ENCODE results near the gene CDH15.
"Not testable (repeated sequence)": the region's sequence is repeated elsewhere in the genome, so short reads cannot be mapped to it uniquely, and the experiment has no call there.

CDH15 gene

GRCh38 chr16:89232107-89232506, 60.6 kb downstream of the CDH15 start:
- DNase-seq (ENCODE audit: low spot score) = no peak
- no peak for TF ChIP-seq CTCF (conservative IDR thresholded peaks at IDR 0.05; ENCODE audit: low read depth)
- H3K27ac ChIP-seq = no peak overlapping the region
- POLR2A ChIA-PET (ENCODE audit: low non-redundant PET) = no interaction called here
- CTCF ChIA-PET = no interaction called here

GRCh38 chr16:89233678-89234490, 62.3 kb downstream of the CDH15 start:
- no peak overlapping the region for H3K27ac ChIP-seq
- TF ChIP-seq CTCF (conservative IDR thresholded peaks at IDR 0.05; ENCODE audit: low read depth) = no peak
- POLR2A ChIA-PET (ENCODE audit: low non-redundant PET) = no interaction called here
- DNase-seq (ENCODE audit: low spot score) = no peak
- CTCF ChIA-PET = no interaction called here

- ChIA-PET CTCF (no interaction called here), POLR2A (ENCODE audit: low non-redundant PET) (no interaction called here)
Measured at GRCh38 chr16:89237733-89238132, 66.2 kb downstream of the CDH15 start.

GRCh38 chr16:89241187-89242007, 69.8 kb downstream of the CDH15 start:
- ChIA-PET CTCF (interaction anchor here (0.5 to 0.6 kb wide), 3 partner anchors 14 to 130 kb away, joined by 3 to 4 read pairs (median 3); no protein-coding TSS in a partner anchor), POLR2A (ENCODE audit: low non-redundant PET) (interaction anchor here (0.7 kb wide), 1 partner anchor 432 kb away, joined by 4 read pairs; no protein-coding TSS in a partner anchor)
- TF ChIP-seq CTCF (conservative IDR thresholded peaks at IDR 0.05; ENCODE audit: low read depth) = no peak
- peak overlapping the region; percentile 93 for H3K27ac ChIP-seq
- DNase-seq (ENCODE audit: low spot score) = peak; percentile 59

More at GRCh38 chr16:89237733-89238132, 66.2 kb downstream of the CDH15 start:
- TF ChIP-seq CTCF (conservative IDR thresholded peaks at IDR 0.05; ENCODE audit: low read depth) = no peak
- no peak for DNase-seq (ENCODE audit: low spot score)
- H3K27ac ChIP-seq = no peak overlapping the region

GRCh38 chr16:89242795-89243200, 71.2 kb downstream of the CDH15 start:
- POLR2A ChIA-PET (ENCODE audit: low non-redundant PET) = no interaction called here
- DNase-seq (ENCODE audit: low spot score) = no peak
- no peak overlapping the region for H3K27ac ChIP-seq
- TF ChIP-seq CTCF (conservative IDR thresholded peaks at IDR 0.05; ENCODE audit: low read depth) = no peak
- CTCF ChIA-PET = no interaction called here

GRCh38 chr16:89243664-89244063, 72.1 kb downstream of the CDH15 start:
- DNase-seq (ENCODE audit: low spot score) = no peak
- POLR2A ChIA-PET (ENCODE audit: low non-redundant PET) = no interaction called here
- CTCF ChIA-PET = no interaction called here
- no peak for TF ChIP-seq CTCF (conservative IDR thresholded peaks at IDR 0.05; ENCODE audit: low read depth)
- peak overlapping the region; percentile 5; the same call in 1 of the 2 replicates for H3K27ac ChIP-seq

- H3K27ac ChIP-seq = peak overlapping the region; percentile 23; the same call in 1 of the 2 replicates
- DNase-seq (ENCODE audit: low spot score); POLR2A ChIA-PET (ENCODE audit: low non-redundant PET): not testable (repeated sequence)
- CTCF ChIA-PET = interaction anchor here (0.6 kb wide), 1 partner anchor 254 kb away, joined by 3 read pairs; no protein-coding TSS in a partner anchor
Measured at GRCh38 chr16:89244264-89244663, 72.7 kb downstream of the CDH15 start.
